Activated CD4-positive, alpha-beta T cell treated with anti-CD3 and anti-CD28 coated beads, Interleukin-2, amount 50 U/mL, for 24 hours (primary cell): ENCODE results near the gene MPDZ.

Experiments used
- DNase-seq, 2 donors: peaks; one replicate each; pipeline ENCODE4 v3.0.0-alpha.2; 2020; ENCODE audit warnings: low read depth in 1 of 2, low spot score in 1 of 2

Gene MPDZ

DNA sequence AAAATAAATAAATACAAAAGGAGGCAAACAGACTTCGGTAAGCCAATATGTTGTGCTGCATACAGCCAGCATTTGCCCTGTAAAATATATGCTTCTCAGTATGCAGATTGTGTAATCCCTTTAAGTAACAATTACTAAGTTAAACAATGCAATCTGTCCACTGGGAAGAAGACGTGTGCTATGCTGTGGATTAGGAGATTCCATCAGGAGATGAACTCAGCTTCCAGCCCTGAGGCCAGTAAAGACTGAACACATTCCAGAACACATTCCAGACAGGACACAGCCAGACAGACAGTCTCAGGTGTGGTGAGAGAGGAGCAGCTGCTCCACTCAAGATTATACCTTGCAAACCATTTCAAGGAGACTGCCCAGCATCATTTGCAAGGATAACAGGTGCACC, 97.8 kb downstream of the MPDZ start:
- no peak for DNase-seq

DNA sequence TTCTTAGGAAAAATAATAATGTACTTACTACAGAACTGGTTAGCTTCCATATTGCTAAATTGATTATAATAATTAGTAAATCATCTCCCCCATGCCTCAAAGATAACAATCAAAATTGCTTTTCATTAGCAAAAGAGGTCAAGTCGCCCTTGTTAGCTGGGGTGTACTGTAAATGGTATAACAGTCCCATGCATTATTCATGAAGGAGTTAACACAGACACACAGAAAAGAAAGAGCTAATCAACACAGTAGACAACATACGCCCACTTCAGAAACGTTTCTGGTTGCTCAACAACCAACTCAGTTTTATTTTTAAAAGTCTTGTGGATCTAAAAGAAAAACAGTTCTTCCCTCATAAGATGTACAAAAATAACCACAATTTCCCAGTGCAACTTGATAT, 100.2 kb downstream of the MPDZ start:
- no peak for DNase-seq

DNA sequence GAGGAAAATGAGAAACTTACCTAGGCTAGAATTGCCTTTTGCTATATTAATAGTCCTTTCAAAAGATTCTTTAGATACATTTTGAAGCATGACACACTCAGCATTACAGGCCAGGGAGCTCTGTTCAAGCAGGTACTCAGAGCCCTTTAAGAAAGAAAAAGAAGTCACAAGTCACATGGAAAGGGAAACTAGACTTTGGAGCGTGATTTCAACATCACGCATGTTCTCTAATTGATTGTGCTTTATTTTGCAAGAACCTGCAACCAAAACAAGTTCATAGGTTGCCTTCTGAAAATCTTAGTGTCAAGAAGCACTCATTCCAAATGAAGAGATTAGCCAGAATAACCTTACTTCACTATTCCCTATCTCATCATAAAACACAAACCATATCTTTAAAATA, 103.8 kb downstream of the MPDZ start:
- DNase-seq = no peak

DNA sequence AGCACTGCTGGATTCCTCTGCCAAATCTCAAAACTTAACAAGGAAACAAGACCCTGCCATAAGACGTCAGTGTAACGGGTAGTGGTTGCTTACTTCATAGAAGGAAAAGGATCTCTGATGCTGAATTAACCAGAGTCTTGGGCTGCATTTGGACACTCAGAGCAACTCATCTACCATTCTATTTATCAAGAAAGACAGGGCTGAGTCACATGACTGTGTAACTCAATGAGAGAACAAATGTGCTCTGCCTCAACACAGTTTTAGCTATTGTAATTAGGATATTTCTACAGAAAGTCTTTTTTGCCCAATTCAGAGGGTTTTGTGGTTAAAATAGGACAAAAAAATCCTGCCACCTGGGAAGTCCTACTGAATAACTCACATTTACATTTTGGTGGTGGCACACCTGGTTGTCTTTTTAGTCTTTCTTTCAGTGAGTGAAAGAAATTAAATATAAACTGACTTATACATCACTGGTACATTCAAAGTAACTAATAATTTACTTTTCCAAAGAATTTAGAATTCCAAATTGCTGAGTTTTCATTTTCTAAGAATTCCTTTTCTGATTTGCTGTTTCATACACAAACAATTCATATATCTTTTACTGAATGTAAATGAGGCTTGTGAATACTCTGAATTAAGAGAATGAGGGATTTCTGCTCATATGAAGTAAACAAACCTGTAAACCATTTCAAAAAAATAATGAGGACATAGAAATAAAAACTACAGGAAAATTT, 104.4 kb downstream of the MPDZ start:
- DNase-seq = no peak

DNA sequence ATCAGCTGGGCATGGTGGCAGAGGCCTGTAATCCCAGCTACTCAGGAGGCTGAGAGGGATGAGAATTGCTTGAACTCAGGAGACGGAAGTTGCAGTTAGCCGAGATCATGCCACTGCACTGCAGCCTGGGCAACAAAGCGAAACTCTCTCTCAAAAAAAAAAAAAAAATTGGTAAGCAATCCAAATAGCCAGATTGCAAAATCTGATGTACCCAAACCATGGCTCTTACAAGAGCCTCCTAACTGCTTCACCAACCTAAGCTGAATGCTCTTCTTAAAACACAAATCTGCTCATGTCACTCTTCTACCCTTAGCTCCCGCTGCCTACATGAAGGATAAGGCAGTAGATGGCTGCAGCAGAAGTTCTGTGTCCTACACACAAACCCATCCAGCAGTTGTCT, 105.9 kb downstream of the MPDZ start:
- DNase-seq = no peak

DNA sequence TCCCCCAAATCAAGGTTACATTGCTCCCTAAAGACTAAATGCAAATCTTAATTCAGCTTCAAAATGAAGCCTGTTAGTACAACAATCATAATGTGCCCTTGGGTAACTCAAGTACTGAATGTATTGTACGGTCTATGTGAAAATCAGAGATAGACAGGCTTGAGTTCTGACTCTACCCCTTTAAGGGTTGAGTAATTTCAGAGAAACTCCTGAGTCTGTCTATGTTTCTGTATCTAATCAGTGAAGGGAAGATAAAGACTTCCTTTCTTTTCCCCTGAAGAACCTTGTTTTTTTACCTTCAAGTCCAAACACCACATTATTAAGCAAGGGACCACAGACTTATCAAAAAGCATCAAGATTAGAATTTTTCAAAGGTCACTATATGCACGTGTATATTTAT, 108.2 kb downstream of the MPDZ start:
- DNase-seq = no peak

DNA sequence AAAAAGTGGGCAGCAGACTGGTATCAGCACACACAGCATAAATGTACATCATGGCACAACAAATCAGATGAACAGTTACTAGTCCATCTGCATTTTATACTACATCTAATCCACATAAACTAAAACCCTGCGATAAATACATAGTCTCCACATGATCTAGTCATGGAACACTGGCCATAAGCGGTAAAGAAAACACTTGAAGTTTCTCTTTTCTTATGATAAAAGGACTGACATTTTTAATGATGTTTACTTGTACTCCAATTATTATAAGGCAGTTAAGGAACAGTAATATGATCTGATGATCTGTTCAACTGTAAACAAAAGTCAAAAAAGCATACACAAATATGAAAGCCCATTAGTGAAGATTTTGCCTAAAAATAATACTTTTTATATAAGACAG, 112.5 kb downstream of the MPDZ start:
- DNase-seq = no peak

DNA sequence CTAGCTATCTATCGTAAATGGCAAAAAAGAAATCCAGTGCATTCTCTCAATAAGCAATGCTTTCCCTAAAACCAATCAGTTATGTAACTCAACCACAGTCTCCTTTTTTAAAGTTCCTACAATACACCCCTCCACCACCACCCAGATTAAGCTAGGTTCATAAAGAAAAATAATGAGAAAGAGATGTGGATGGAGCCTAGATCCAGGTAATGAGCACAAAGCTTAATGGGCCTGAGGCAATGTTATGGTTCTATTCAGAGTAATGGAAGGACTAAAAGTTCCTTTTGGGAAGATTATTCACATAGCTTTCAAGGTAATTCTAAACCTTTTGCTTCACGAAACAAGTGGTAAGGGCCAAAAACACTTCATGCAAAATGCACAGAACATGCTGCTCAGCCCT, 113.5 kb downstream of the MPDZ start:
- no peak for DNase-seq

DNA sequence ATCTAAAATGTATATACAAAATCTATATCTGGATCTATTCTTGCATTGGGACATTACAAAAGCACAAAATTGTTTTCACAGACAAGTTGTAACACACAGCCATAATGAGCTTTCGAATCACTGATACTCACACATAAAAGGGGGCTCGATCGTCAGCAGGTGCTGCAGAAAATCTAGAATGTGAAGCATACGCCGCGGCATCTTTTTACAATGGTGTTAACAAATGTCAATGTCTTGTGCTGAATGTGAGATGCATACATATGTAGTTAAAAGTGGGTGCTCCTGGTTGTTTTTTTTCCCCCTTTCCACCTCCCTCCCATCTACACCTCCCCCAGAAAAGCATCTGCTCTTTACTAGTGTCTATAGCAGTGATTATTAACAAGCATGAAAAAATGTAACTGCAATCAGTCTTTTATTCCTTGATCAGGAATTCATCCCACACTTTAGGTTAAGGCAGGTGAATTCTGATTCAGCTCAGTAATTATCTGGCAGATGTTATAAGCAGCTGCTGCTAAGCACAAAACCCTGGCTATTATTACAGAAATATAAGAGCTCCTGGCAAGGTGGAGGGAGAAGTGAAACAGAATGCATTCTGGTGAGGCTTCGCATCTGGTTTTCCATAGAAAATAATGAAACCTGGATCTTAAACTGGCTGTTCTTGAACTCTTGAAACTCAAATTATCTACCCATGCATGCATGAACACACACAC, 114.1 kb downstream of the MPDZ start:
- no peak for DNase-seq

DNA sequence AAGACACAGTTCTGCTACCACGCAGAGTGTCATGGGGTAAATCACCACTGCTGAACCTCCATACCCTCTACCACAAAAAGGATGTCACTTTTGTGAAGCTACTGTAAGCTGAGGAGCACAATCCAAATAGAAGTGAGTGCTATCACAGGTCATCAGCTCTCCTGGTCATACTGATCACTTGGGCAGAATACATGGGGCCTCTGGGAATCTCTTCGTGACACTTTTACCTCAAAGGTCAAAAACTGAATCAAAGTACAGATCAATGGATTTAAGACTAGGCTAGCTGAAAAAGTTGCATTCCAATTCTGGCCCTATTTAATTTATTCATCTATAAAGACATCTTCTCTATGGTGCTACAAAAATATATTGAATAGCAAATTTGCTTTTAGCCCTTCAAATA, 115.5 kb downstream of the MPDZ start:
- DNase-seq = no peak

DNA sequence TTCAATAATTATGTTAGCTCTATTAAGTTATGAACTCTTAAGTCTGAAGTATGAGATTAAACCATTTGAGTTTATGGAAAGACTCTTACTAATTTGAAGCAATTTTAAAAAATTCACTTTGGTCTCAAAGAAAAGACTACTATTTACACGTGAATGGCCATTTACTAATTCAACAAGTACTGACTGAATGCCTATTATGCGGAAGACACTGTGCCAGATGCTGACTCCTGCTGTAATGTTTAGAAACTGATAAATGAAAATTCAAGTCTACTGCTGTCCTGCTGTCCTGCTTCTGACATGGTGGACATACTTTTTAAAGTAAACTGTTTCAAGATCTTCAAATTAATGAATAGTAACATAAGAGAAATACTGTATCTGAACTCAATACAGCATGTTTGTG, 116.2 kb downstream of the MPDZ start:
- no peak for DNase-seq

DNA sequence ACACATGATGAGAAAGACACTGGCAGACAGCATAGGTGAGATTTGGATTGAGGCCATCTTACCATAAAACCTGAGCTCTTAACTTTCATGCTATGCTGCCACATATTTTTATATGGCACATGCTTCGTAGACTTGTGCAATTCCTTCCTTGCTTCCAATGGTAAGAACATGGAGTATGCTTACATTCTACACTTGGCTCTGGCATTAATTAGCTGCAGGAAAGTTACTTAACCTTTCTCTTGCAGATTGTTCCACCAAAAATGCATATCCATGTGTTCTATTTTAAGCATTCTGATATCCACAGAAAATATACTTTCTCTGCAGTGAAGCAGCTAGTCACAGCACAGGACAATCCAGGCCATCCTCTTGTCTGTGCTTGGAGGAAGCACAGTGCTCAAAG, 119.4 kb downstream of the MPDZ start:
- DNase-seq = no peak

DNA sequence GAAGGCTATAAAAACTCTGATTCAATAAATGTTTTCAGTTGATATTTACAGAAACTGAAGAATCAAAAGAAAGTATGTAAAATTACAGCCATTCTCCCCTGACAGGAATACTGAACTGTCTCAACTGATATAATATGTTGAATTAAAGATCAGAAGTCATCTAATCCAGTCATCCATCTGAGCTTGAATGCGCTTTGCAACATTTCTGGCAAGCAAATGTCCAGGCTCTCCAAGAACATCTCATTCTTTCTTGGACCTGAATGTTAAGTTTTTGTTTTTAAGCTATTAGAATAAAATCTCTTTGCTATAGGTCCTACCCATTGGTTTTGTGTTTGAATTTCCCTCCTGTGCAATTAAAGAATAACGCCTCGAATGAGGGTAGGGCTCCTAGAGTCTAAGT, 120.5 kb downstream of the MPDZ start:
- DNase-seq = no peak

DNA sequence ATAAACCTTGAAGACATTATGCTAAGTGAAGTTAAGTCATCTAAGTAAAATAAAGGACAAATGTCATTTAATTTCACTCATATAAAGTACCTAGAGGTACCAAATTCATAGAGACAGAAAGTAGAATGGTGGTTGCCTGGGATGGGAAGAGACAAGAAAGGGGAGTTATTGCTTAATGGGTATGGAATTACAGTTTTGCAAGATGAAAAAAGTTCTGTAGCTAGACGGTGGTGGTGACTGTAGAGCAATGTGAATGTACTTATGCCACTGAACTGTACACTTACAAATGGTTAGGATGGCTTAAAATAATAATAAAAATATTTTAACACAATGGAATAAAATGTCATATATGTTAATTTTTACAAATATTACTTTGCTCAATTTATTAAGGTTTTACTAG, 128.0 kb downstream of the MPDZ start:
- DNase-seq = no peak

DNA sequence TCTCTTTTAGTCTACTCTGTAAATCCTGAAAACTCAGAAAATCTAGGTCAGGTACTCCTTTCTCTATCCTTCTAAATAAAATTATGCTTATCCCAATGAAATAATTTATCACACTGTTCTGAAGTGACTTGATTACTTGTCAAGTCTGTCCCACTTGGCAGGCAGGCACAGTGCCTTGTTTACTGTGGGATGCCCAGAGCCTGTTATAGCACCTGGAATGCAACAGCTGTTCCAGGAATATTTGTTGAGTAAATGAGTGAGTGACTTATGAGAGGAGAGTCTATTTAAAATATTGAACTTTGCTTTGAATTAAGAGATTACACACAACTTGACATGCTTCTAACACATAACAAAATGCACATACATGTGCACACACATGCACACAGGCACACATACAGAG, 130.0 kb downstream of the MPDZ start:
- no peak for DNase-seq

DNA sequence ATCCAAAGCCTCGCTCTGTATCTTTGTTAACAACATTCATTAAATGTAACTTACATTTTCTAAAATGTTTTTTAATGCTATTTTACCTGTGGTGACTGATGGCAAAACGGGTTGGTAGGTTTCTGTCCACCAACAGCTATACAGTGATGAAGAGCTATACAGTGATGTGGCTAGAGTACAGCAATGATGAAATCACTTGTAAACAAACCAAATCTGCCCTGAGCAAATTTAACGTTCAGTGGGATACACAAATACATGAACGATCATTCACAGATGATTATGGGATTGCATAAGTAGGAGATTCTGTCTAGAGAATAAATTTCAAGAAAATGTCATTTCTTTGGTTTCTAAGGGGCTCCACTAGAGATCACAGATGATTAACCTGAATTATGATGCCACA, 132.7 kb downstream of the MPDZ start:
- no peak for DNase-seq

DNA sequence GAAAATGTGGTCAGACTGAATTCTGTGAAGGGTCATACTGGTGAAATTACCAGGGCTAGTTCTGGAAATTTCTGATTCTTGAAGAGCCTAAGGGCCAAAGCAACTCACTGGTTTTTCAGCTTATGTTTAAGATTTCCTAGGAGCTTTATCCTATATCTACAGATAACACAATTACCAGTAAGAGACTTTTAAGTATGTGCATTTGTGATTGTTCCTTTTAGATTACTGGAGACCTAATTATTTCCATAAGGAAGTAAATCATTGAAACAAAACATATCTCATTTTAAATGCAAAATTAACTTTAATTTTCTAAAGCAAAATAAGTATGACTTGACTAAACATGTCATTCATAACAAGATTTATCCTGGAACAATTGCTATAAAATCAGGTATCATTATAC, 134.2 kb downstream of the MPDZ start:
- DNase-seq = no peak

DNA sequence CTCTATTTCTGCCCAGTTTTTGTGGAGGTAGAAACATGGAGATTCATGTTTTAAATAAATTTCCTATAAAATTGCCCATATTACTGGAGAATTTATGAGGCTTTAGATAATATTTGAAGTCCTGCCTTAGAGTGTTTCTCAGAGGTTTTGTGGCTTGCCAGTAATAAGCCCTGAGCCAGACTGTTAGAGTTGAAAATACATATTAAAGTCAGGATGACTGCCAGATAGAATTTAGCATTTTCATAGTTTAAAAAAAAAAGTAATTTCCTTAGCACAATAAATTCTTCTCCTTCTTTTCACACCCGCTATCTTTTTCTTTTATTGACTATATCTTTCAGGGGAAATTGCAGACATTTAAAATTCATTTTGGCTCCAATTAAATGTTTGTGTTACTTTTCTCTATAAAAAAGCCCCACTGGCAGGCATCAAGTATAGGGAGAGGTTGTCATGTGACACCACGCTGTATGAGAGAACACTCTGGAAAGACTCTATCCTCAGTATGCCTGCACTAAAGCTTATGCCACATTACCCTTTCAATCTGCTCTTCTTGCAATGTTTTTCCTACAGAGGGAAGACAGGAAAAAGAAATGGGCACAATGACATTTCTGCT, 135.2 kb downstream of the MPDZ start:
- no peak for DNase-seq

DNA sequence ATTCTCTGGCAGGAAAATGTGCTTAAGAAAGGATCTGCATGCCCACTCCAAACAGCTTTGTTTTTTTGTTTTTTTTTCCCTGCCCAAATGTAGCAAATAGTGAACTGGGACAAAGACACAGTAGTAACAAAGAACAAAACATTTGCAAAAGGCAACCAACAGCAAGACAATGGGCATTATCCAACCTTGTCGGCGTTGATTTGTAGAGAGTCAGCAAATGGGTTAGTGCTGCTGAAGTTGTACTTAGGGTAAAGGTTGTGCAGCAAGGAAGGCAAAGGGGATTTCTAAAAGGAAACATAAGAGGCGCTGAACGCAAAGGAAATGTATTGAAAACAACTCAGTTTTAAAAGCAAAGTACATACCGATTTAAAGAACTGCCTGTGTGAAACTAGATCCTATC, 136.2 kb downstream of the MPDZ start:
- DNase-seq = no peak

DNA sequence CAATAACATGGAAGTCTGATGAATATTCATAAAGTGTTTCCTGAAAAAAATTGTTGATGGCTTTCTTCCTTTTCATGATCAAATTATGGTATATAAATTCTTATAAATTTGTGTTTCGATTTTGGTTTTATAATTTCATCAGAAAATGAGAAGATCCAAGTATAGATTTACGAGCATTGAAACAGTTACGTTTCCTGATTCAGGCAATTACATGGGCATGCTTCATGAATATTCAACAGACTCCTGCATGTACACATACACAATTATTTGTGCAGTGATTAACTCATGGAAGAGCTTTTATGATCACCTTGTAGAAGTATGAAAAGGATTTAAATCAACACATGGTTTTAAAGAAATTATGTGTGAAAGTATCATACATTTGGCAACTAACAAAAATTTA, 136.7 kb downstream of the MPDZ start:
- DNase-seq = no peak

DNA sequence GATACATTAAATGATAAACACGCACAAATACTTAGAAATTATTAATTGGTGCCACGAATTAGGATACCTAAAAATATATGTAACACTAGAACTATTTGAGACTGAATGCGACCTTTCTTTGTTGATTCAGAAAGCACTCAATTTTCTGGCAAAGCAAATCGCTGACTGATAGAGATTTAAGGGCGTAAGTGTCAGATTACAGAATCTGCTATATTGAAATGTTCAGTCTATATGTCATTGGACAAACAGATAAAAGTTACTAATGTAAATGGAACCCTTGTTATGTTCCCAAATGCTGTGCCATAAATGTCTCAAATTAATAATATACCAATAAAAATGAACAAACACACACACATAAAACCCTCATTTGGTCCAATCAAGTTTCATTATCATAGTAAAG, 137.9 kb downstream of the MPDZ start:
- no peak for DNase-seq

DNA sequence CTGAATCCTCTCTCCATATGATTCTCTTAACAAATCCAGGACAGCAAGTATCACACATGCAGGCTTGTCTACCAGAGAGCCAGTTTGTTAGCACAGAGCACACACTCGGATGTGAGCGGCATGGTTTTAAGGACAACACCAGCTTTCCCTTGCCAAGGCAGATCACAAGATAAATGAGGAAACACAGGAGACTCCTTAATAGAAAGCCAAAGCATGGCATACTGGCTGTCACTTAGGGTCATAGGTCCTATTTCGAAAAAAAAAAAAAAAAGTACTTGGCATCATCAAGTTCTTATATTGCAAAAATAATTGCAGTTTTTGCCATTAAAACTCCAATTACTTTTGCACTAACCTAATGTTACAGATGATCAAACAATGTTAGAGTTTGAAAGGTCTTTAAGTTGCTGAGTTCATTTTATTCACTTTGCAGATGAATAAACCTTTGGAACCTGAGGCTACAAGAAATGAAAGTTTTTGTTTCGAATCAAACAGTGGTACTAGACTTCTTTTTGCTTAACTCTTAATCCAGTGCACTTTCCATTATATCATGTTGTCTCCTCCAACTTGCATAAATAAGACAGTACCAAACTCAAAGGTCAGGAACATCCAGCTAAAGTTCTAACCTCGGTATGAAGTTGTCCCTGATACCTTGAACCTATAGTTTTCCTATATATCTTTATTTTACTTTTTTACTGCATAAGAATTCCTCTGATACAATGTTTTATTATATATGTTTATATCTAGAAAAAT, 138.5 kb downstream of the MPDZ start:
- DNase-seq = no peak
